Loucy (cell line): Measurements from ENCODE around the gene TPM1.

Experiments used
- CTCF ChIP-seq: fragments of 200-600 bp; sonication (generic); conservative IDR thresholded peaks from 2 replicates; pipeline ENCODE4 v1.5.1; 2014; ENCODE audit warnings: mild to moderate bottlenecking, antibody characterized with exemption, low read length
- EZH2phosphoT487 ChIP-seq: fragments of 200-600 bp; IDR thresholded peaks from 2 replicates; pipeline ENCODE4 v1.6.1; 2018; ENCODE audit warnings: antibody characterized with exemption, mild to moderate bottlenecking, moderate library complexity, borderline replicate concordance

GRCh38 chr15:63112871-63113270, 70.3 kb downstream of the TPM1 start:
- TF ChIP-seq CTCF (no peak), EZH2phosphoT487 (no peak)
